ENCODE results near the gene TENT4A.

- TF ChIP-seq EZH2 (IDR thresholded peaks at IDR 0.05): no peak
- TF ChIP-seq POLR2AphosphoS5 (IDR thresholded peaks at IDR 0.05; ENCODE audit: borderline replicate concordance, low read depth, low read length): no peak
- no peak for TF ChIP-seq FOXP2 (optimal IDR thresholded peaks at IDR 0.05; ENCODE audit: control extremely low read depth, extremely low read length, insufficient read depth)
Observed at GRCh38 chr5:6760686-6761085, 47.5 kb downstream of the TENT4A start.

Measured in SK-N-MC (cell line).